Stomach (tissue), 9 donors: Measurements from ENCODE around the gene VCL. TPM values are rescaled to one million over a fixed set of nuclear protein-coding genes. Genes with fewer than 3 reads are reported as not detected.
A peak's percentile ranks its signal among the peaks of the same experiment; 100 is the strongest.

Experiments used
- DNase-seq, 2 donors: peaks; one replicate each; pipeline versions ENCODE4 v3.0.0 to v3.0.0-alpha.2; 2013 to 2019
- H3K27ac ChIP-seq, 5 donors: fragments of 200-600 bp in 4 of 5; sonication (generic) in 4 of 5; one replicate each; pipeline ENCODE4 v1.5.1; 2013 to 2019; ENCODE audit warnings: mild to moderate bottlenecking in 1 of 5, moderate library complexity in 1 of 5
- H3K27me3 ChIP-seq, 3 donors: fragments of 200-600 bp; sonication (generic); one replicate each; pipeline ENCODE4 v1.5.1; 2017 to 2019; ENCODE audit warnings: mixed run types in 1 of 3
- H3K36me3 ChIP-seq, 4 donors: fragments of 200-600 bp; sonication (generic); 1 replicate in 3 of 4; 2 replicates in 1 of 4; pipeline ENCODE4 v1.5.1; 2016 to 2019
- H3K4me1 ChIP-seq, 4 donors: fragments of 200-600 bp; sonication (generic); one replicate each; pipeline ENCODE4 v1.5.1; 2016 to 2019
- H3K4me3 ChIP-seq, 4 donors: fragments of 200-600 bp; sonication (generic) in 3 of 4; one replicate each; pipeline ENCODE4 v1.5.1; 2016 to 2019; ENCODE audit warnings: mild to moderate bottlenecking in 1 of 4
- H3K9me3 ChIP-seq, 4 donors: fragments of 200-600 bp; sonication (generic); one replicate each; pipeline ENCODE4 v1.5.1; 2016 to 2019
- EP300 ChIP-seq: sonication (generic); formaldehyde crosslinking; IDR thresholded peaks from one replicate; pipeline ENCODE4 v1.6.1; 2017; ENCODE audit warnings: antibody characterized with exemption
- POLR2A ChIP-seq, 4 donors: fragments of 450-650 bp; IDR thresholded peaks; one replicate each; pipeline ENCODE4 v1.6.1; 2016; ENCODE audit warnings: antibody characterized with exemption in 4 of 4, control low read depth in 2 of 4, mild to moderate bottlenecking in 1 of 4, moderate library complexity in 1 of 4
- POLR2AphosphoS5 ChIP-seq, 3 donors: sonication (generic); formaldehyde crosslinking; IDR thresholded peaks; one replicate each; pipeline ENCODE4 v1.6.1; 2016; ENCODE audit warnings: antibody characterized with exemption in 3 of 3
- WGBS, 5 donors: extraction: QIAGEN DNeasy Blood & Tissue Kit in 3 of 5; methylation state at CpG; one replicate each; pipeline versions ENCODE4 v1.1.5 to v1.1.7; 2013 to 2018; 5-methylcytosine and 5-hydroxymethylcytosine counted together
- intact Hi-C: fragments of 100-400 bp; cut with DNase I; formaldehyde crosslinking; loops from one replicate; pipeline ENCODE4 v1.15.1; 2023; ENCODE audit warnings: low total_unique reads
- polyA plus RNA-seq, 3 donors: library from polyadenylated mRNA; stranded (reverse); fragments of 200-250 nt; gene quantifications; one replicate each; pipeline ENCODE4 v1.2.3, GENCODE V29; 2013
- total RNA-seq, 5 donors: library from RNA; depleted of rRNA; stranded (reverse); fragments of >200 nt; gene quantifications; one replicate each; pipeline versions ENCODE4 v1.1.0 to v1.2.3, GENCODE V29; 2014 to 2016
- TF ChIP-seq, protein P1 (sequence below), 7 experiments: fragments of 450-650 bp in 4 of 7; fragments of 200-600 bp in 3 of 7; sonication (generic) in 3 of 7; IDR thresholded peaks; one replicate each; pipeline ENCODE4 v1.5.1; 2016 to 2019; ENCODE audit warnings: antibody characterized with exemption in 7 of 7, control low read depth in 2 of 7, mild to moderate bottlenecking in 1 of 7
- donor health status: healthy with polysubstance abuse.
- donor health status: Bipolar disorder and iron deficiency.
- donor health status: healthy.

Gene VCL
- total and polyA plus RNA-seq, 8 donors, result 11.2 to 211 (median 62.3) TPM

DNA sequence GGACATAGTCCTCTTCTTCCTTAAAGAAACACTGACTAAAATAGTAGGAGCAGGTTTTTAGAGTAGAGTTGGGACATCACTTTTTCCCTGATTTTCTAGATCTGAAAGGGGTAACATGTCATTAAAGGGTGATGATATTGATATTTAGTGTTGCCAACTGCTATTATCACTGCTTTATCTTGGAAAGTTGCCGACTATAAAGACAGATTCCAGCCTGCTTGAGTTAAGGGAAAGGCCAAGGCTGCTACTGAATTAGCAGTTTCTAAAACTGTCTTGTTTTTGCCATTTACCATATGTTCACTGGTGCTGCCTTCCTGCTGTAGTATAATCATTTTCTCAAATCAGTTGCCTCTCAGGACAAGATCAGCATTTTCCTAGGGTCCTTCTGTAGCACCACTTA lies 123.0 kb downstream of the VCL start:
- Histone ChIP-seq H3K4me3 (no peak overlapping the region), H3K9me3 (no peaks in the 10 kb centered on the region), H3K27me3 (no peaks in the 10 kb centered on the region), H3K27ac (peak overlapping the region in 2 of 5 donors; percentile 11 to 15), H3K36me3 (peaks cover 39 to 100% (median 100%) of the 10 kb centered on the region in 4 donors), H3K4me1 (peaks cover 0 to 50% (median 19%) of the 10 kb centered on the region in 4 donors)
- no peak for TF ChIP-seq EP300
- TF ChIP-seq, protein P1, sequence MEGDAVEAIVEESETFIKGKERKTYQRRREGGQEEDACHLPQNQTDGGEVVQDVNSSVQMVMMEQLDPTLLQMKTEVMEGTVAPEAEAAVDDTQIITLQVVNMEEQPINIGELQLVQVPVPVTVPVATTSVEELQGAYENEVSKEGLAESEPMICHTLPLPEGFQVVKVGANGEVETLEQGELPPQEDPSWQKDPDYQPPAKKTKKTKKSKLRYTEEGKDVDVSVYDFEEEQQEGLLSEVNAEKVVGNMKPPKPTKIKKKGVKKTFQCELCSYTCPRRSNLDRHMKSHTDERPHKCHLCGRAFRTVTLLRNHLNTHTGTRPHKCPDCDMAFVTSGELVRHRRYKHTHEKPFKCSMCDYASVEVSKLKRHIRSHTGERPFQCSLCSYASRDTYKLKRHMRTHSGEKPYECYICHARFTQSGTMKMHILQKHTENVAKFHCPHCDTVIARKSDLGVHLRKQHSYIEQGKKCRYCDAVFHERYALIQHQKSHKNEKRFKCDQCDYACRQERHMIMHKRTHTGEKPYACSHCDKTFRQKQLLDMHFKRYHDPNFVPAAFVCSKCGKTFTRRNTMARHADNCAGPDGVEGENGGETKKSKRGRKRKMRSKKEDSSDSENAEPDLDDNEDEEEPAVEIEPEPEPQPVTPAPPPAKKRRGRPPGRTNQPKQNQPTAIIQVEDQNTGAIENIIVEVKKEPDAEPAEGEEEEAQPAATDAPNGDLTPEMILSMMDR (IDR thresholded peaks at IDR 0.05), result no peak
- TF ChIP-seq POLR2A (IDR thresholded peaks at IDR 0.05), result no peak
- TF ChIP-seq POLR2AphosphoS5 (IDR thresholded peaks at IDR 0.05), result no peak
- intact Hi-C loops, result no loop called here
- 16 to 36% (median 33%) methylated on average over 1 of the region's 1 CpG for WGBS, 5 donors
- no peak for DNase-seq

DNA sequence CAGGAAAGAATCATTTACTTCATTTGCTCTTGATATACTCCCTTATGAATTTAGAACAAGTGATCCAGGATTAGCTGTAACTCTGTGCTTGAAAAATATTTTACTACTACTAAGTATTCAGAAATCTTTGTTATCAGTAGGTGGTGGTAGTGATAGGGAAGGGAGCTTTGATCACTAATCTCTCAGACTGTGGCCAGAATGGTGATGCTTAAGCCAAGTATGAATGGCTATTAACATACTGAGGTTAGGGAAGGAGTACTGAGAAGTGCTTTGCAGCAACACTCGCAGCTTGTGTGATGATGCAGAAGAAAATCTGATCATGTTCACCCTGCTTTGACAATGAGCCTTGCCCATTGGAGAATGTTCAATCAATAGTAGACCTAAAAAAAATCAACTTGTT lies 123.5 kb downstream of the VCL start:
- no peak for DNase-seq
- TF ChIP-seq, protein P1 (IDR thresholded peaks at IDR 0.05), result no peak
- TF ChIP-seq EP300 (no peak), POLR2A (IDR thresholded peaks at IDR 0.05) (no peak), POLR2AphosphoS5 (IDR thresholded peaks at IDR 0.05) (no peak)
- intact Hi-C loops, result no loop called here
- H3K4me1 ChIP-seq, result peaks cover 0 to 50% (median 19%) of the 10 kb centered on the region in 4 donors
- H3K36me3 ChIP-seq, result peaks cover 37 to 100% (median 100%) of the 10 kb centered on the region in 4 donors
- H3K27me3 ChIP-seq, result no peaks in the 10 kb centered on the region
- no peaks in the 10 kb centered on the region for H3K9me3 ChIP-seq
- WGBS, 5 donors, result 33 to 58% (median 46%) methylated on average over 1 of the region's 1 CpG
- H3K4me3 ChIP-seq, result no peak overlapping the region
- peak overlapping the region in 2 of 5 donors; percentile 11 to 15 for H3K27ac ChIP-seq

DNA sequence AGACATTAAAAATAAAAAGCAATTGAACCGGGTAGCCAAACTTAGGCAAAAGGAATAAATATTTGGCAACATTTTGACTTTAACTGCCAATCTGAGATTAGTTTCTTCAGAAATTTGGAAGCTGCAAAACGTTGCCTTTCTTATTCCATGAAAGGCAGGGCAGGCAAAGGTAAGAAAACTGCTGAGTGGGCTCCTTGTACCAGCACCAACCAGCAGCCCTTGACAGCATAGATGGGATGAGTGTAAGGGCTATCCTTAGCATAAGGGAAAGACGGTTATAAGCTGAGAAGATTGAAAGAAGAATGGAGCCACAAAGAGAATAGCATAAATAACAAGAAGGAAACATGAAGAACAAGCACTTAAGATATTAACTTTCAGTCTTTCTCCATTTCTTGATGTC lies 124.1 kb downstream of the VCL start:
- DNase-seq, result no peak
- Histone ChIP-seq H3K4me1 (peaks cover 0 to 50% (median 19%) of the 10 kb centered on the region in 4 donors), H3K27me3 (no peaks in the 10 kb centered on the region), H3K27ac (no peak overlapping the region), H3K9me3 (no peaks in the 10 kb centered on the region), H3K4me3 (no peak overlapping the region), H3K36me3 (peaks cover 42 to 100% (median 100%) of the 10 kb centered on the region in 4 donors)
- intact Hi-C loops, result no loop called here
- WGBS, 5 donors, result 40 to 58% (median 47%) methylated on average over 3 of the region's 3 CpGs
- TF ChIP-seq EP300 (no peak), POLR2A (IDR thresholded peaks at IDR 0.05) (no peak), POLR2AphosphoS5 (IDR thresholded peaks at IDR 0.05) (no peak)
- TF ChIP-seq, protein P1 (IDR thresholded peaks at IDR 0.05), result no peak

DNA sequence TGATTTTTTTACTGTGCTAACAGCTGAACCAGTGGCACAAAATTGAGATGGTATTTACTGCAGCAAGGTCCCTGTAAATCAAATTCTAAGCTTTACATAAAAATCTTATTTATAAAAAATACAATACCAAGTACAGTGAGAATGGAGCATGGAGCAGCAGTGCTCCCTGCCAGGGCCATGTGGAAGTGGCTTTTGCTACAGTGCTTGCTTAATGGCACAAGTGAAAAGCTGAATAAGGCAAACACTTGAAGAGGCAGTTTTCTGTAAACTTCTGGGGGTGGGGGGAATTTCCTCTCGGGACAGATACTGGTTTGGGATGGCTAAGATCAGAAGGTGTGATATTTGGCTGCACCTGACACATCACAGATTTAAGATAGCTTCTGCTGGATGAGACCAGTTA lies 125.2 kb downstream of the VCL start:
- intact Hi-C loops, result no loop called here
- WGBS, 5 donors, result 0 to 76% (median 24%) methylated on average over 1 of the region's 1 CpG
- Histone ChIP-seq H3K4me3 (no peak overlapping the region), H3K9me3 (no peaks in the 10 kb centered on the region), H3K27me3 (no peaks in the 10 kb centered on the region), H3K36me3 (peaks cover 46 to 100% (median 100%) of the 10 kb centered on the region in 4 donors), H3K27ac (peak overlapping the region in 1 of 5 donors; percentile 4), H3K4me1 (peaks cover 0 to 50% (median 19%) of the 10 kb centered on the region in 4 donors)
- no peak for DNase-seq
- TF ChIP-seq POLR2A (IDR thresholded peaks at IDR 0.05), result no peak
- no peak for TF ChIP-seq EP300
- no peak for TF ChIP-seq POLR2AphosphoS5 (IDR thresholded peaks at IDR 0.05)
- TF ChIP-seq, protein P1 (IDR thresholded peaks at IDR 0.05), result no peak
